Aorta (tissue), 5 donors: ENCODE data around the gene SH3TC1. TPM values are rescaled to one million over a fixed set of nuclear protein-coding genes. Genes with fewer than 3 reads are reported as not detected.

Experiments used
- ATAC-seq: fragments of 200-7000 bp; cut with Tn5 transposase; one replicate; pipeline ENCODE4 v1.9.1; 2022; ENCODE audit warnings: moderate library complexity; ENCODE audit not compliant: low FRiP score
- DNase-seq, 2 donors: peaks; one replicate each; pipeline ENCODE4 v3.0.0-alpha.2; 2020
- H3K27ac ChIP-seq, 2 donors: one replicate each; pipeline ENCODE4 v1.5.1; 2013; ENCODE audit warnings: low read length in 2 of 2, mild to moderate bottlenecking in 2 of 2, moderate library complexity in 2 of 2, control low read depth in 1 of 2, inconsistent platforms in 1 of 2, low read depth in 1 of 2
- H3K27me3 ChIP-seq, 2 donors: one replicate each; pipeline ENCODE4 v1.6.1; 2013; ENCODE audit warnings: control low read depth in 1 of 2, low read length in 1 of 2, mild to moderate bottlenecking in 1 of 2, moderate library complexity in 1 of 2; ENCODE audit not compliant: insufficient read depth in 2 of 2, control insufficient read depth in 1 of 2
- H3K36me3 ChIP-seq, 2 donors: one replicate each; pipeline ENCODE4 v1.6.1; 2013; ENCODE audit warnings: control low read depth in 1 of 2, low read length in 1 of 2, mild to moderate bottlenecking in 1 of 2; ENCODE audit not compliant: insufficient read depth in 2 of 2, control insufficient read depth in 1 of 2
- H3K4me1 ChIP-seq, 2 donors: one replicate each; pipeline ENCODE4 v1.6.1; 2013; ENCODE audit warnings: low read length in 2 of 2, control low read depth in 1 of 2, mild to moderate bottlenecking in 1 of 2, moderate library complexity in 1 of 2; ENCODE audit not compliant: insufficient read depth in 2 of 2, control insufficient read depth in 1 of 2
- H3K4me3 ChIP-seq, 2 donors: one replicate each; pipeline ENCODE4 v1.5.1; 2013; ENCODE audit warnings: low read length in 2 of 2, control low read depth in 1 of 2, mild to moderate bottlenecking in 1 of 2
- H3K9me3 ChIP-seq: one replicate; pipeline ENCODE4 v1.6.1; 2013; ENCODE audit warnings: mild to moderate bottlenecking, low read length; ENCODE audit not compliant: control insufficient read depth
- WGBS, 2 donors: extraction: QIAGEN DNeasy Blood & Tissue Kit; methylation state at CpG; one replicate each; pipeline ENCODE4 v1.1.7; 2013; 5-methylcytosine and 5-hydroxymethylcytosine counted together
- intact Hi-C, 2 donors: fragments of 100-400 bp; cut with DNase I; formaldehyde crosslinking; loops; one replicate each; pipeline versions ENCODE4 v1.14.2 to v1.15.0; 2022
- polyA plus RNA-seq, 2 donors: library from polyadenylated mRNA; stranded (reverse); fragments of 200-250 nt; gene quantifications; one replicate each; pipeline ENCODE4 v1.2.3, GENCODE V29; 2013
- total RNA-seq, 2 donors: library from RNA; stranded (reverse); fragmentation: NEBNext Ultra II Directional; extraction: Animal tissue kit (Norgen Biotek cat#: 25700); gene quantifications; one replicate each; pipeline ENCODE4 v1.2.1, GENCODE V29; 2021
- donor health status: healthy with polysubstance abuse.
- donor health status: Bipolar disorder and iron deficiency.
- donor health status: DM: no; HTN: no; CAD: no.
- donor health status: DM: no; HTN: no; CAD: no.
- donor health status: DM: yes; HTN: yes; CAD: no.

SH3TC1 gene
- total and polyA plus RNA-seq, 4 donors, result 3.4 to 58.9 (median 21.7) TPM

- H3K36me3 ChIP-seq, result no peaks in the 10 kb centered on the region
- H3K4me1 ChIP-seq, result no peaks in the 10 kb centered on the region
- H3K27me3 ChIP-seq, result no peaks in the 10 kb centered on the region
- WGBS, 2 donors, result 63 to 65% methylated on average over 14 of the region's 14 CpGs
- DNase-seq, result no peak
- H3K9me3 ChIP-seq, result no peaks in the 10 kb centered on the region
- ATAC-seq, result no peak
- H3K27ac ChIP-seq, result no peak overlapping the region
- H3K4me3 ChIP-seq, result no peak overlapping the region
- intact Hi-C loops, result loop anchor here in 1 of 2 donors (5.0 kb wide), 1 partner anchor 61 kb away; no protein-coding TSS in a partner anchor
Measured at GRCh38 chr4:8238036-8238511, 39.0 kb downstream of the SH3TC1 start.

GRCh38 chr4:8238515-8239053, 39.5 kb downstream of the SH3TC1 start:
- no peak overlapping the region for H3K4me3 ChIP-seq
- H3K36me3 ChIP-seq, result no peaks in the 10 kb centered on the region
- H3K27ac ChIP-seq, result no peak overlapping the region
- DNase-seq (no peak), ATAC-seq (no peak)
- intact Hi-C loops, result loop anchor here in 1 of 2 donors (5.0 kb wide), 1 partner anchor 61 kb away; no protein-coding TSS in a partner anchor
- WGBS, 2 donors, result 51 to 55% methylated on average over 17 of the region's 17 CpGs
- H3K4me1 ChIP-seq, result no peaks in the 10 kb centered on the region
- H3K9me3 ChIP-seq, result no peaks in the 10 kb centered on the region
- H3K27me3 ChIP-seq, result no peaks in the 10 kb centered on the region

GRCh38 chr4:8239226-8239625, 40.1 kb downstream of the SH3TC1 start:
- intact Hi-C loops, result loop anchor here in 1 of 2 donors (5.0 kb wide), 1 partner anchor 62 kb away; no protein-coding TSS in a partner anchor
- no peaks in the 10 kb centered on the region for H3K9me3 ChIP-seq
- ATAC-seq, result no peak

GRCh38 chr4:8239661-8240060, 40.6 kb downstream of the SH3TC1 start:
- ATAC-seq, result no peak
- WGBS, 2 donors, result 93 to 94% methylated on average over 8 to 9 of the region's 9 CpGs
- H3K27ac ChIP-seq, result no peak overlapping the region
- no peaks in the 10 kb centered on the region for H3K36me3 ChIP-seq
- DNase-seq, result no peak
- H3K27me3 ChIP-seq, result no peaks in the 10 kb centered on the region
- H3K4me1 ChIP-seq, result no peaks in the 10 kb centered on the region
- intact Hi-C loops, result loop anchor here (5.0 to 10.0 kb wide), 2 partner anchors 62 to 355 kb away; partner anchors contain the start of gene CPZ (in 1 of the 2)
- H3K9me3 ChIP-seq, result no peaks in the 10 kb centered on the region
- no peak overlapping the region for H3K4me3 ChIP-seq

More at GRCh38 chr4:8239226-8239625, 40.1 kb downstream of the SH3TC1 start:
- no peaks in the 10 kb centered on the region for H3K36me3 ChIP-seq
- H3K27me3 ChIP-seq, result no peaks in the 10 kb centered on the region
- H3K27ac ChIP-seq, result no peak overlapping the region
- H3K4me3 ChIP-seq, result no peak overlapping the region
- no peak for DNase-seq
- WGBS, 2 donors, result 97% methylated on average over 13 of the region's 13 CpGs
- no peaks in the 10 kb centered on the region for H3K4me1 ChIP-seq

- H3K27me3 ChIP-seq, result no peaks in the 10 kb centered on the region
- intact Hi-C loops, result loop anchor here in 1 of 2 donors (10.0 kb wide), 1 partner anchor 354 kb away; the partner anchor contains the start of gene CPZ
- H3K4me1 ChIP-seq, result no peaks in the 10 kb centered on the region
- WGBS, 2 donors, result 87 to 90% methylated on average over 26 of the region's 26 CpGs
- H3K9me3 ChIP-seq, result no peaks in the 10 kb centered on the region
- no peak overlapping the region for H3K27ac ChIP-seq
- H3K36me3 ChIP-seq, result no peaks in the 10 kb centered on the region
- H3K4me3 ChIP-seq, result no peak overlapping the region
- ATAC-seq (no peak), DNase-seq (no peak)
Measured at GRCh38 chr4:8240211-8241041, 41.3 kb downstream of the SH3TC1 start.

GRCh38 chr4:8241211-8241779, 42.2 kb downstream of the SH3TC1 start:
- H3K4me3 ChIP-seq, result no peak overlapping the region
- ATAC-seq (no peak), DNase-seq (no peak)
- no peaks in the 10 kb centered on the region for H3K9me3 ChIP-seq
- no peaks in the 10 kb centered on the region for H3K36me3 ChIP-seq
- H3K27me3 ChIP-seq, result no peaks in the 10 kb centered on the region
- intact Hi-C loops, result loop anchor here in 1 of 2 donors (10.0 kb wide), 1 partner anchor 354 kb away; the partner anchor contains the start of gene CPZ
- no peak overlapping the region for H3K27ac ChIP-seq
- H3K4me1 ChIP-seq, result no peaks in the 10 kb centered on the region
- 90 to 95% methylated on average over 14 of the region's 14 CpGs for WGBS, 2 donors

GRCh38 chr4:8241895-8242696, 43.0 kb downstream of the SH3TC1 start:
- intact Hi-C loops, result loop anchor here (1.0 to 10.0 kb wide), 2 partner anchors 161 to 353 kb away; partner anchors contain the start of gene CPZ (in 1 of the 2)
- no peaks in the 10 kb centered on the region for H3K36me3 ChIP-seq
- H3K27me3 ChIP-seq, result no peaks in the 10 kb centered on the region
- ATAC-seq, result peak; percentile 93
- peak; percentile 91 to 96 for DNase-seq
- WGBS, 2 donors, result 21 to 22% methylated on average over 29 of the region's 29 CpGs
- no peaks in the 10 kb centered on the region for H3K9me3 ChIP-seq
- H3K4me3 ChIP-seq, result no peak overlapping the region
- no peaks in the 10 kb centered on the region for H3K4me1 ChIP-seq
- H3K27ac ChIP-seq, result no peak overlapping the region
